Measurements from ENCODE around the gene PIK3R1. TPM values are rescaled to one million over a fixed set of nuclear protein-coding genes. Genes with fewer than 3 reads are reported as not detected.

The PIK3R1 gene
- total and polyA plus RNA-seq, 10 of the 15 experiments (the other 5 are each of a cell fraction or from before 2014, with no cell fraction given) = 7.8 to 38.4 (median 15.7) TPM

DNA sequence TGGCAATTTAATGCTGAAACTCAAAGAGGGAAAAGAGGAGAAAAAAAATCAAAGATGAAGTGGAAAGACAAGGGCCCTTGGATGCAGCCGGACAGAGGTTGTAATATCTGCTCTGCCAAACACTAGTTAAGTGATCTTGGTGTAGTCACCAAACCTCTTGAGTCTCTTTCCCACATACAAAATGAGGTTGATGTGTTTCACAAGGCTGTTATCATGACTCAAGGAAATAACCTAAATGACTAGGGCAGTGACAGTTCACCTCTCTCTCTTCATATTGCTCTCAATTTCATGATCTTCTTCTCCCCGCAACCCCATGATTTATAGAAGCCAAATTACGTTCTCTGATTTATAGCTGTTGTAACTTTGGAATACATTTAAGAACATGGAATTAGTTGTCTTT lies 44.9 kb downstream of the PIK3R1 start (continued):
- TF ChIP-seq REST (IDR thresholded peaks at IDR 0.05; ENCODE audit: low read depth, low read length) (no peak), RUNX3 (IDR thresholded peaks at IDR 0.05; ENCODE audit: low read length) (no peak)
- TF ChIP-seq, protein P1, sequence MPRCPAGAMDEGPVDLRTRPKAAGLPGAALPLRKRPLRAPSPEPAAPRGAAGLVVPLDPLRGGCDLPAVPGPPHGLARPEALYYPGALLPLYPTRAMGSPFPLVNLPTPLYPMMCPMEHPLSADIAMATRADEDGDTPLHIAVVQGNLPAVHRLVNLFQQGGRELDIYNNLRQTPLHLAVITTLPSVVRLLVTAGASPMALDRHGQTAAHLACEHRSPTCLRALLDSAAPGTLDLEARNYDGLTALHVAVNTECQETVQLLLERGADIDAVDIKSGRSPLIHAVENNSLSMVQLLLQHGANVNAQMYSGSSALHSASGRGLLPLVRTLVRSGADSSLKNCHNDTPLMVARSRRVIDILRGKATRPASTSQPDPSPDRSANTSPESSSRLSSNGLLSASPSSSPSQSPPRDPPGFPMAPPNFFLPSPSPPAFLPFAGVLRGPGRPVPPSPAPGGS (IDR thresholded peaks at IDR 0.05; ENCODE audit: borderline replicate concordance, insufficient read depth, low read depth, low read length, poor library complexity, severe bottlenecking) = no peak

DNA sequence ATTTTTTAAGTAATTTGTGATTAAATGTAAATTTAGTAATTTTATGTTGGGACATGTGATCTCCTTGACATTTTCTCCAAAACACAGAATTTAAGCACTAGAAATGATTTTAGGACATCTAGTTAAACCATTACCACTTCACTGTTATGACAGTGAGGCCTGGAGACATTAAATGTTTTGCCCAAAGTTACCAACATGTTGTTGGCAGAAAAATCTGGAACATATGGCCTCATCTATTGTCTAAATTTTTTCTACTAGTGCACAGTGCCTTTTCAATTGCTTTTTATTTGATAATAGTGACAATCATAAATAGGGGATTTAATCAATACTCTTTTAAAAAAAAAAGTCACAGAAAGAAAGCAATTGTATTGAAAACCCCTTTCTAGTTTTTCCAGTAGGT lies 45.6 kb downstream of the PIK3R1 start:
- H3K4me2 ChIP-seq (ENCODE audit: control insufficient read depth, insufficient read depth) = no peak overlapping the region
- no TSS peak for BruUV-seq (replicated peaks)
- intact Hi-C loops (cut with micrococcal nuclease; ENCODE audit: unreplicated experiment) (no loop called here), in situ Hi-C loops (cut with MboI) (no loop called here)
- H3K9me3 ChIP-seq (replicated peaks; ENCODE audit: control insufficient read depth, insufficient read depth, low read length) = no peaks in the 10 kb centered on the region; the same call in 2 of the 3 replicates
- H4K20me1 ChIP-seq (ENCODE audit: control insufficient read depth, insufficient read depth) = no peaks in the 10 kb centered on the region; the same call in 1 of the 2 replicates
- CTCF ChIA-PET = interaction anchor here (0.7 to 6.1 kb wide), 4 partner anchors 8 to 25 kb away, joined by 3 to 50 read pairs (median 8); no protein-coding TSS in a partner anchor
- H3K27ac ChIP-seq (ENCODE audit: control insufficient read depth, insufficient read depth) = no peak overlapping the region
- no peak overlapping the region for H2AFZ ChIP-seq (ENCODE audit: control insufficient read depth, low read depth, low read length)
- POLR2A ChIA-PET = no interaction called here
- RAD21 ChIA-PET (ENCODE audit: unreplicated experiment) = interaction anchor here (1.3 kb wide), 1 partner anchor 11 kb away, joined by 4 read pairs; no protein-coding TSS in a partner anchor
- DNase-seq (ENCODE audit: low read depth, low spot score) = no peak
- FAIRE-seq = no peak
- peaks cover 0 to 1% of the 10 kb centered on the region in 2 experiments; a peak in 2 of 4 replicates for H3K36me3 ChIP-seq (ENCODE audit: control insufficient read depth in 2 of 2, insufficient read depth in 2 of 2, low read length in 1 of 2)
- ATAC-seq = no peak
- SMC1A ChIA-PET (ENCODE audit: uncharacterized antibody, unreplicated experiment) = interaction anchor here (1.1 to 9.9 kb wide), 3 partner anchors 8 to 479 kb away, joined by 4 to 118 read pairs (median 6); no protein-coding TSS in a partner anchor
- no peak overlapping the region for H3K9ac ChIP-seq (ENCODE audit: control insufficient read depth, insufficient read depth, low read length)
- no peaks in the 10 kb centered on the region for H3K4me1 ChIP-seq (ENCODE audit: control insufficient read depth, insufficient read depth, low read length)
- no peaks in the 10 kb centered on the region for H3K27me3 ChIP-seq (replicated peaks in 1 of 2; ENCODE audit: control insufficient read depth in 2 of 2, insufficient read depth in 2 of 2, low read length in 1 of 2)
- no peak overlapping the region for H3K4me3 ChIP-seq
- H3K79me2 ChIP-seq (ENCODE audit: control insufficient read depth, insufficient read depth, low read length) = peaks cover 12% of the 10 kb centered on the region
- TF ChIP-seq CBX5 (IDR thresholded peaks at IDR 0.05; ENCODE audit: low read depth) (no peak), CEBPZ (IDR thresholded peaks at IDR 0.05; ENCODE audit: low read depth, low read length) (no peak), NRF1 (conservative IDR thresholded peaks at IDR 0.05; ENCODE audit: low read depth, low read length) (no peak), MLLT1 (IDR thresholded peaks at IDR 0.05) (no peak), ZSCAN29 (IDR thresholded peaks at IDR 0.05) (no peak), PAX5 (IDR thresholded peaks at IDR 0.05; ENCODE audit: borderline replicate concordance, low read depth, low read length) (no peak)

Data from GM12878 (cell line).